ENCODE measurements around the gene ZNF346.
A peak's percentile ranks its signal among the peaks of the same experiment; 100 is the strongest.

ZNF346 gene

DNA sequence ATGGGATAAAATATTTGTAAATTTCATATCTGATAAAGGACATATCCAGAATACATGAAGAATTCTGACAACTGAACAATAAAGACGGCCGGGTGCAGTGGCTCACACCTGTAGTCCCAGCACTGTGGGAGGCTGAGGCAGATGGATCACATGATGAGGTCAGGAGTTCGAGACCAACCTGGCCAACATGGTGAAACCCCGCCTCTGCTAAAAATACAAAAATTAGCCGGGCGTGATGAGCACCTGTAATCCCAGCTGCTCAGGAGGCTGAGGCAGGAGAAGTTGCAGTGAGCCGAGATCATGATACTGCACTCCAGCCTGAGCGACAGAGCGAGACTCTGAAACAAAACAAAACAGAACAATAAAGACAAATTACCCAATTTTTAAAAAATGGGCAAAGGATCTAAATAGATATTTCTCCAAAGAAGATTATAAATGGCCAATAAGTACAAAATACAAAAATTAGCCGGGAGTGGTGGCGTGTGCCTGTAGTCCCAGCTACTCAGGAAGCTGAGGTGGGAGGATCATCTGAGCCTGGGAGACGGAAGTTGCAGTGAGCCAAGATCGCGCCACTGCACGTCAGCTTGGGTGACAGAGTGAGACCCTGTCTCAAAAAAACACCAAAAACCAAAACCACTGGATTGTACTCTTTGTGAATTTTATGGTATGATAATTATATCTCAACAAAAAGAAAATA, 101.4 kb downstream of the ZNF346 start:
- no peak for DNase-seq

DNA sequence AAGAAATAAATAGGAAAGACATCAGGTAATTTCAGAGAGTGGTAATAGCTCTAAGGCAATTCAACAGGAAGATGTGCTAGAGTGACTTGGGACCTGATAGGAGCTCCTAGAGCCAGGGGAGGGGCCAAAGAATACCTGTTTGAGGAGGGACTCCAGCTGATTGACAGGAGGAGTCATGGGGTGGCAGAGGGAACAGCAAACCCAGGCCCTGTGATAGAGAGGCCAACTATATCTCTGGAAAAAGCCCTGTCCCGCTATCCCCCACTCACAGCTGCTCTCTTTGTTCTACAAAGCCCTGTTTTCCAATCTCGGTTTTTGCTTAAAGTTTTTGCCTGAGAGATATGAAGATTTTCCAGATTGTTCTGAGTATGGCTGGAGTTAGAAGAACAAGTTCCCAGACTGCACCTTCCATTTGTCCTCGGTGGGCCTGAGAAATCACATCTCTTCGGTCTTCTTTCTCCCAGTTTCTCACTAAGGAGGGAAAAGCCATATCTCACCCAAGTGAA, 102.0 kb downstream of the ZNF346 start:
- peak; percentile 2 for DNase-seq

DNA sequence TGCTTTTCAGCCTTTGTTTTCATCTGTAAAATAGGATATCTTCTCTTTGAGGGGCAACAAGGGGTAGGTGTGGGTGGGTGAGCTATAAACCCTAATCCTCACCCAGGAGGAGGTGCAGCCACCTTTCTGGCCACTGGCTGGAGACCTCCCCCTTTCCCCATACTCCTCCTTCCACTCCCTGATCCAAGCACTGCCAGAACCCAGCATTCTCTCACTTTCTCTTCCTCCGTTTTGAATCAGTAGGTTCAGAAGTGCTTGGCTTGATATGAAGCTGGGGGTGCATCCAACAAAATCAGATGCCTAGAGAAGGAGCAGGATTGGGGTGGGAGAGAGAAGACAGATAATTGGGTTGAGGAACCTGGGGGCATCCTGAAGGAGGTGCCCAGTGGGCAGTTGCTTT, 104.3 kb downstream of the ZNF346 start:
- DNase-seq = no peak

DNA sequence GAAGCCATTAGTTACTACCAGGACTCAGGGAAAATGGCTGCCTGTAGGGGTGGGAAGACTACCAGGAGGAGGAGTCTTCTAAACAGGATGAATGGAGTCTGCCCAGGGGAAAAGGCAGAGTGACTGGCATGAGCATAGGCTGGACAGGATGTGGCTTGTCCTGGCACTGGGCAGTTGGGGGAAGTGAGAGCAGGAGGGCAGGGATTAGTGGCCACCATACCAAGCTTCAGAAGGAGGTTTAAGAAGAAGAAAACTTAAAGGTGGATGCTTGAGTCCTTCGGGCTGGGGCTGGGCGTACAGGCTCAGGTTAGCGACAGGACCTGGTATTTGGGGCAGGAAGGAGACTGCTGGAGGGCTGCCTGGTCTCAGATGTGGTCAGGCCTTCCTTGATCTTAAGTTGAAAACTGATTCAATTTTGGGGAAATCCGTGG, 106.1 kb downstream of the ZNF346 start:
- DNase-seq = no peak

- no peak for DNase-seq
Measured at GRCh38 chr5:177130211-177131018, 107.9 kb downstream of the ZNF346 start.

Data from COR-L47 (cell line).